CD4-positive, alpha-beta T cell (primary cell): ENCODE measurements around the gene CFAP97D1. TPM values are rescaled to one million over a fixed set of nuclear protein-coding genes. Genes with fewer than 3 reads are reported as not detected.

Experiments used
- ATAC-seq: fragments of 200-7000 bp; cut with Tn5 transposase; one replicate; pipeline ENCODE4 v1.10.0; 2022; ENCODE audit warnings: mild to moderate bottlenecking; ENCODE audit not compliant: poor library complexity
- CTCF ChIA-PET: fragments of 350-600 bp; sonication (Branson Sonifier 250); formaldehyde crosslinking; loops from one replicate; lab custom pipeline; 2021; ENCODE audit warnings: antibody characterized with exemption, inconsistent platforms; lab: Charles Lee
- POLR2A ChIA-PET: fragments of 350-600 bp; sonication (Branson Sonifier 250); formaldehyde crosslinking; loops from one replicate; lab custom pipeline; 2021; ENCODE audit warnings: antibody characterized with exemption, inconsistent platforms; lab: Charles Lee
- DNase-seq, 14 experiments: peaks; one replicate each; pipeline ENCODE4 v3.0.0-alpha.2; 2013 to 2020; ENCODE audit warnings: mixed read lengths in 2 of 14
- H3K27ac ChIP-seq, 2 donors: one replicate each; pipeline versions ENCODE4 v1.5.1 to v1.7.0; 2013; ENCODE audit warnings: low read length in 2 of 2, low read depth in 1 of 2, mild to moderate bottlenecking in 1 of 2
- H3K27me3 ChIP-seq, 2 experiments: 1 replicate in 1 of 2; 2 replicates in 1 of 2; pipeline versions ENCODE4 v1.6.1 to v1.7.0; 2013; ENCODE audit warnings: low read length in 2 of 2, control low read depth in 1 of 2, mild to moderate bottlenecking in 1 of 2, moderate library complexity in 1 of 2; ENCODE audit not compliant: insufficient read depth in 2 of 2, control insufficient read depth in 1 of 2
- H3K36me3 ChIP-seq: one replicate; pipeline ENCODE4 v1.6.1; 2013; ENCODE audit warnings: low read length, control low read depth; ENCODE audit not compliant: insufficient read depth
- H3K4me1 ChIP-seq: one replicate; pipeline ENCODE4 v1.6.1; 2013; ENCODE audit warnings: low read length, control low read depth; ENCODE audit not compliant: insufficient read depth
- H3K4me3 ChIP-seq: one replicate; pipeline ENCODE4 v1.5.1; 2013; ENCODE audit warnings: mild to moderate bottlenecking, low read length, moderate library complexity
- H3K9me3 ChIP-seq, 2 experiments: 1 replicate in 1 of 2; 2 replicates in 1 of 2; pipeline versions ENCODE4 v1.6.1 to v1.7.0; 2013; ENCODE audit warnings: low read length in 2 of 2, mild to moderate bottlenecking in 2 of 2, control low read depth in 1 of 2, moderate library complexity in 1 of 2; ENCODE audit not compliant: control insufficient read depth in 1 of 2, insufficient read depth in 1 of 2
- H3K27ac Mint-ChIP-seq: one replicate; pipeline ENCODE4 v1.8.0; 2020; ENCODE audit warnings: mixed read lengths
- H3K27me3 Mint-ChIP-seq: one replicate; pipeline ENCODE4 v1.8.0; 2021; ENCODE audit warnings: mixed read lengths
- H3K36me3 Mint-ChIP-seq: one replicate; pipeline ENCODE4 v1.8.0; 2021; ENCODE audit warnings: low read depth, mixed read lengths
- H3K4me1 Mint-ChIP-seq: one replicate; pipeline ENCODE4 v1.8.0; 2021; ENCODE audit warnings: low read depth, mixed read lengths
- H3K4me3 Mint-ChIP-seq: one replicate; pipeline ENCODE4 v1.8.0; 2020; ENCODE audit warnings: mild to moderate bottlenecking, mixed read lengths
- H3K9me3 Mint-ChIP-seq: one replicate; pipeline ENCODE4 v1.8.0; 2020; ENCODE audit warnings: mixed read lengths
- CTCF ChIP-seq: fragments of 200-600 bp; IDR thresholded peaks from one replicate; pipeline ENCODE4 v1.8.0; 2022; ENCODE audit warnings: antibody characterized with exemption, mild to moderate bottlenecking
- intact Hi-C, 2 experiments: fragments of 100-400 bp; cut with DNase I in 1 of 2; cut with micrococcal nuclease in 1 of 2; formaldehyde crosslinking; loops; one replicate each; pipeline versions ENCODE4 v1.15.1 to v1.9.0; 2023 to 2025; cut with DNase I, micrococcal nuclease
- total RNA-seq, 174 experiments: library from RNA in 2 of 174; stranded (reverse) in 2 of 174; gene quantifications; one replicate each; pipeline ENCODE4 v1.2.3 and lab custom pipeline; 2021 to 2026

Gene CFAP97D1
- total RNA-seq, 2 experiments from 2014 or later, result not detected

GRCh38 chr17:43758086-43758485 is 22.1 kb upstream of the CFAP97D1 start:
- no peak for ATAC-seq

GRCh38 chr17:43758497-43759174 is 21.6 kb upstream of the CFAP97D1 start, which contains the start of gene SOST:
TSS of gene SOST (minus strand) at chr17:43758791. CDS start at chr17:43758741, 50 bp downstream.
- DNase-seq (no peak), ATAC-seq (no peak)
- H3K9me3 Mint-ChIP-seq, result no peaks in the 10 kb centered on the region
- Histone ChIP-seq H3K4me1 (no peaks in the 10 kb centered on the region), H3K4me3 (no peak within 1 kb of the TSS), H3K9me3 (no peaks in the 10 kb centered on the region), H3K27me3 (peaks cover 26 to 36% of the 10 kb centered on the region in 2 experiments), H3K27ac (no peak within 1 kb of the TSS), H3K36me3 (no peaks in the 10 kb centered on the region)
- H3K27me3 Mint-ChIP-seq, result peaks cover 41% of the 10 kb centered on the region
- TF ChIP-seq CTCF, result no peak
- intact Hi-C loops, result no loop called here
- no peak within 1 kb of the TSS for H3K4me3 Mint-ChIP-seq
- ChIA-PET POLR2A (interaction anchor here (0.9 kb wide), 2 partner anchors 59 to 62 kb away, joined by 3 read pairs; no protein-coding TSS in a partner anchor), CTCF (interaction anchor here (4.6 kb wide), 1 partner anchor 64 kb away, joined by 42 read pairs; no protein-coding TSS in a partner anchor)
- H3K4me1 Mint-ChIP-seq, result no peaks in the 10 kb centered on the region
- H3K36me3 Mint-ChIP-seq, result no peaks in the 10 kb centered on the region
- H3K27ac Mint-ChIP-seq, result no peak within 1 kb of the TSS

More at GRCh38 chr17:43758086-43758485, 22.1 kb upstream of the CFAP97D1 start:
- H3K4me1 Mint-ChIP-seq, result no peaks in the 10 kb centered on the region
- no peaks in the 10 kb centered on the region for H3K36me3 Mint-ChIP-seq
- ChIA-PET POLR2A (no interaction called here), CTCF (interaction anchor here (1.1 kb wide), 1 partner anchor 64 kb away, joined by 3 read pairs; no protein-coding TSS in a partner anchor)
- no peak for DNase-seq
- intact Hi-C loops, result no loop called here
- no peak overlapping the region for H3K27ac Mint-ChIP-seq
- TF ChIP-seq CTCF, result no peak
- H3K4me3 ChIP-seq, result no peak overlapping the region
- peaks cover 26 to 36% of the 10 kb centered on the region in 2 experiments for H3K27me3 ChIP-seq
- H3K4me1 ChIP-seq, result no peaks in the 10 kb centered on the region
- H3K27ac ChIP-seq, result no peak overlapping the region
- no peaks in the 10 kb centered on the region for H3K9me3 ChIP-seq
- peaks cover 46% of the 10 kb centered on the region for H3K27me3 Mint-ChIP-seq
- no peak overlapping the region for H3K4me3 Mint-ChIP-seq
- no peaks in the 10 kb centered on the region for H3K36me3 ChIP-seq
- H3K9me3 Mint-ChIP-seq, result no peaks in the 10 kb centered on the region

- Histone ChIP-seq H3K36me3 (no peaks in the 10 kb centered on the region), H3K9me3 (no peaks in the 10 kb centered on the region), H3K4me1 (no peaks in the 10 kb centered on the region), H3K27me3 (peaks cover 19 to 28% of the 10 kb centered on the region in 2 experiments), H3K4me3 (no peak overlapping the region), H3K27ac (no peak overlapping the region)
- intact Hi-C loops, result loop anchor here (1.0 kb wide), 3 partner anchors 66 to 184 kb away; no protein-coding TSS in a partner anchor
- no peak overlapping the region for H3K4me3 Mint-ChIP-seq
- ChIA-PET POLR2A (interaction anchor here (1.6 kb wide), 1 partner anchor 65 kb away, joined by 5 read pairs; no protein-coding TSS in a partner anchor), CTCF (interaction anchor here (1.1 to 4.6 kb wide), 6 partner anchors 18 to 184 kb away, joined by 3 to 42 read pairs (median 10); no protein-coding TSS in a partner anchor)
- TF ChIP-seq CTCF, result no peak
- ATAC-seq (no peak), DNase-seq (no peak)
- no peaks in the 10 kb centered on the region for H3K36me3 Mint-ChIP-seq
- H3K4me1 Mint-ChIP-seq, result no peaks in the 10 kb centered on the region
- H3K9me3 Mint-ChIP-seq, result no peaks in the 10 kb centered on the region
- H3K27me3 Mint-ChIP-seq, result peaks cover 29% of the 10 kb centered on the region
- H3K27ac Mint-ChIP-seq, result no peak overlapping the region
Measured at GRCh38 chr17:43759836-43760235, 20.4 kb upstream of the CFAP97D1 start.
